ENCODE results near the gene GOLGA6A. TPM values are rescaled to one million over a fixed set of nuclear protein-coding genes. Genes with fewer than 3 reads are reported as not detected.

The GOLGA6A gene
- total RNA-seq, 1 experiment from 2014 or later, result not detected

- intact Hi-C loops (cut with micrococcal nuclease), result no loop called here
These were observed 32.2 kb downstream of the GOLGA6A start for GRCh38 chr15:74050127-74050526.

GRCh38 chr15:74046275-74046674 is 36.1 kb downstream of the GOLGA6A start:
- intact Hi-C loops (cut with micrococcal nuclease), result loop anchor here (5.0 kb wide), 1 partner anchor 54 kb away; the partner anchor contains the start of genes PML and STOML1
- no peak for DNase-seq
- TF ChIP-seq CTCF (conservative IDR thresholded peaks at IDR 0.05; ENCODE audit: low read depth, low read length), result no peak
- no peak for TF ChIP-seq EZH2 (IDR thresholded peaks at IDR 0.05; ENCODE audit: low read length, unreplicated experiment)
- H3K9me3 ChIP-seq (ENCODE audit: low read length), result no peaks in the 10 kb centered on the region
- no peaks in the 10 kb centered on the region for H4K20me1 ChIP-seq (ENCODE audit: low read length)
- H2AFZ ChIP-seq (ENCODE audit: low read length), result no peak overlapping the region
- H3K79me2 ChIP-seq (ENCODE audit: low read length), result no peaks in the 10 kb centered on the region
- POLR2A ChIA-PET (ENCODE audit: unreplicated experiment), result no interaction called here
- CTCF ChIA-PET, result no interaction called here
- no peak overlapping the region for H3K4me2 ChIP-seq (ENCODE audit: low read length)
- no peaks in the 10 kb centered on the region for H3K36me3 ChIP-seq (ENCODE audit: low read depth, low read length)
- BruUV-seq (replicated peaks), result no TSS peak
- ATAC-seq, result no peak
- no peaks in the 10 kb centered on the region for H3K27me3 ChIP-seq (ENCODE audit: low read length)
- H3K4me1 ChIP-seq (ENCODE audit: insufficient read depth, low read length), result no peaks in the 10 kb centered on the region
- no peak overlapping the region for H3K27ac ChIP-seq (ENCODE audit: low read length)
- H3F3A ChIP-seq (ENCODE audit: low read length, unreplicated experiment), result no peaks in the 10 kb centered on the region
- no peak overlapping the region for H3K9ac ChIP-seq (ENCODE audit: low read length)
- no peak overlapping the region for H3K4me3 ChIP-seq (ENCODE audit: low read length)
- H3K9me2 ChIP-seq (replicated peaks; ENCODE audit: low read length), result no peaks in the 10 kb centered on the region

More at GRCh38 chr15:74050127-74050526, 32.2 kb downstream of the GOLGA6A start:
- DNase-seq (no peak), ATAC-seq (no peak)
- Histone ChIP-seq H3K36me3 (ENCODE audit: low read depth, low read length) (no peaks in the 10 kb centered on the region), H3K4me1 (ENCODE audit: insufficient read depth, low read length) (peaks cover 9% of the 10 kb centered on the region), H3K79me2 (ENCODE audit: low read length) (no peaks in the 10 kb centered on the region), H3K4me2 (ENCODE audit: low read length) (no peak overlapping the region), H3K9me2 (replicated peaks; ENCODE audit: low read length) (no peaks in the 10 kb centered on the region), H4K20me1 (ENCODE audit: low read length) (no peaks in the 10 kb centered on the region), H2AFZ (ENCODE audit: low read length) (no peak overlapping the region), H3K9ac (ENCODE audit: low read length) (no peak overlapping the region), H3K9me3 (ENCODE audit: low read length) (no peaks in the 10 kb centered on the region), H3F3A (ENCODE audit: low read length, unreplicated experiment) (no peaks in the 10 kb centered on the region), H3K27me3 (ENCODE audit: low read length) (no peaks in the 10 kb centered on the region), H3K27ac (ENCODE audit: low read length) (no peak overlapping the region), H3K4me3 (ENCODE audit: low read length) (no peak overlapping the region)
- ChIA-PET CTCF (no interaction called here), POLR2A (ENCODE audit: unreplicated experiment) (no interaction called here)
- no TSS peak for BruUV-seq (replicated peaks)
- TF ChIP-seq CTCF (conservative IDR thresholded peaks at IDR 0.05; ENCODE audit: low read depth, low read length) (no peak), EZH2phosphoT487 (IDR thresholded peaks at IDR 0.05; ENCODE audit: borderline replicate concordance, low read length) (no peak), EZH2 (IDR thresholded peaks at IDR 0.05; ENCODE audit: low read length, unreplicated experiment) (no peak)

- BruUV-seq (replicated peaks), result no TSS peak
- Histone ChIP-seq H3K79me2 (ENCODE audit: low read length) (no peaks in the 10 kb centered on the region), H2AFZ (ENCODE audit: low read length) (no peak overlapping the region), H3K27me3 (ENCODE audit: low read length) (no peaks in the 10 kb centered on the region), H3K4me2 (ENCODE audit: low read length) (no peak overlapping the region), H3K4me3 (ENCODE audit: low read length) (no peak overlapping the region), H3K27ac (ENCODE audit: low read length) (no peak overlapping the region), H3K9me3 (ENCODE audit: low read length) (no peaks in the 10 kb centered on the region), H3K4me1 (ENCODE audit: insufficient read depth, low read length) (0 out of 2 replicates have a peak, but pooled peaks cover 1% of the 10 kb centered on the region), H3K9ac (ENCODE audit: low read length) (no peak overlapping the region), H3K9me2 (replicated peaks; ENCODE audit: low read length) (no peaks in the 10 kb centered on the region), H3K36me3 (ENCODE audit: low read depth, low read length) (no peaks in the 10 kb centered on the region), H3F3A (ENCODE audit: low read length, unreplicated experiment) (no peaks in the 10 kb centered on the region), H4K20me1 (ENCODE audit: low read length) (no peaks in the 10 kb centered on the region)
- DNase-seq, result no peak
- TF ChIP-seq CTCF (conservative IDR thresholded peaks at IDR 0.05; ENCODE audit: low read depth, low read length) (no peak), EZH2 (IDR thresholded peaks at IDR 0.05; ENCODE audit: low read length, unreplicated experiment) (no peak), EZH2phosphoT487 (IDR thresholded peaks at IDR 0.05; ENCODE audit: borderline replicate concordance, low read length) (no peak)
- intact Hi-C loops (cut with micrococcal nuclease), result loop anchor here (5.0 kb wide), 1 partner anchor 53 kb away; the partner anchor contains the start of genes PML and STOML1
- ChIA-PET POLR2A (ENCODE audit: unreplicated experiment) (no interaction called here), CTCF (no interaction called here)
- ATAC-seq, result no peak
These were observed 36.6 kb downstream of the GOLGA6A start for GRCh38 chr15:74045636-74046274.
